Astrocyte of the spinal cord (primary cell): ENCODE results near the gene FAM151A.

Experiments
- DNase-seq: peaks from one replicate; pipeline ENCODE4 v3.0.0; 2011; ENCODE audit warnings: low read depth, low spot score
- H3K4me3 ChIP-seq: 2 replicates; pipeline ENCODE4 v1.5.1; 2011; ENCODE audit warnings: low read depth, mild to moderate bottlenecking, low read length, moderate library complexity
- in situ Hi-C: cut with HindIII; loops from 2 replicates; pipeline ENCODE4 v1.10.0; 2017; ENCODE audit warnings: low sequenced_read_pairs
- TF ChIP-seq, protein P1 (sequence below): IDR thresholded peaks from 2 replicates; pipeline ENCODE4 v1.5.1; 2012; ENCODE audit warnings: low read depth, mild to moderate bottlenecking, low read length, inconsistent platforms

Gene FAM151A

DNA sequence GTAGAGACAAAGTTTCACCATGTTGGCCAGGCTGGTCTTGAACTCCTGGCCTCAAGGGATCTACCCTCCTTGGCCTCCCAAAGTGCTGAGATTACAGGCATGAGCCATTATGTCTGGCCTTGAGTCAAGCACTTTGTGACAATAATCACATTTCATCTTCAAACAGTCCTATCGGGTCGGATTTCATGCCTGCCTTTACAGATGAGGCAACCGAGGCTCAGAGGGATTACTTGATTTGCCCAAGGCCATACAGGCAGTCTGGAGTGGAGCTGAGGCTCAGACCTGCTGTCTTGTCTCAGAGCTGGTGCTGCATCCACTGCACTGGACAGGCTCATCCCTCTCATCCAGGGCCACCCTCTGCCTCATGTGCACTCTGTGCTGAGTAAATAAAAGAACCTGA lies 26.6 kb downstream of the FAM151A start:
- in situ Hi-C loops: no loop called here
- no peak for DNase-seq
- no peak overlapping the region for H3K4me3 ChIP-seq
- TF ChIP-seq, protein P1, sequence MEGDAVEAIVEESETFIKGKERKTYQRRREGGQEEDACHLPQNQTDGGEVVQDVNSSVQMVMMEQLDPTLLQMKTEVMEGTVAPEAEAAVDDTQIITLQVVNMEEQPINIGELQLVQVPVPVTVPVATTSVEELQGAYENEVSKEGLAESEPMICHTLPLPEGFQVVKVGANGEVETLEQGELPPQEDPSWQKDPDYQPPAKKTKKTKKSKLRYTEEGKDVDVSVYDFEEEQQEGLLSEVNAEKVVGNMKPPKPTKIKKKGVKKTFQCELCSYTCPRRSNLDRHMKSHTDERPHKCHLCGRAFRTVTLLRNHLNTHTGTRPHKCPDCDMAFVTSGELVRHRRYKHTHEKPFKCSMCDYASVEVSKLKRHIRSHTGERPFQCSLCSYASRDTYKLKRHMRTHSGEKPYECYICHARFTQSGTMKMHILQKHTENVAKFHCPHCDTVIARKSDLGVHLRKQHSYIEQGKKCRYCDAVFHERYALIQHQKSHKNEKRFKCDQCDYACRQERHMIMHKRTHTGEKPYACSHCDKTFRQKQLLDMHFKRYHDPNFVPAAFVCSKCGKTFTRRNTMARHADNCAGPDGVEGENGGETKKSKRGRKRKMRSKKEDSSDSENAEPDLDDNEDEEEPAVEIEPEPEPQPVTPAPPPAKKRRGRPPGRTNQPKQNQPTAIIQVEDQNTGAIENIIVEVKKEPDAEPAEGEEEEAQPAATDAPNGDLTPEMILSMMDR: no peak

DNA sequence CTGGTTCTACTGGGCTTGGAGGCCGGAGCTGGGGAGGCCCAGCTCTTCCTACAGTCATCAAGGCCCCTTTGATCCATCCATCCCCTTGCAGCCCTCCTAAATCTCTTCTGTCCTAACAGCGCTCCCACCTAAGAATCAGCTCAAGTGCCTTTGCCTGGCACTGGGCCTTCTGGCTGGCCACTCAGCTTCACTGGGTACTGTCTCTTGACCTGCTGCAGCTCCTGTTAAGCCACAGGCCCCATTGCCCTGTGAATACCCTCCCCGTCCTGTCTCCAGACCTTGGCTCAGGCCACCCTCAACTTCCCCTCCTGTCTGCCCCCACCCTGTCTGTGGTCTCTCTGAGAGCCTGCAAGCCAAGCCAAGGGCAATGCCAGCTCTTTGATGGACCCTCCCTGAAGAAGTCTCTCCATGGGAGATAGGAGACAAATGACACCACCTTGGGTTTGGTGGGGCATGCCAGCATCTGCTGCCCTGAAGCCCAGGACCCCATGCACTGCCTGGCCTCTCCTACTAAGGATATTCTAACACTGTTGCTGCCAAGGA lies 27.3 kb downstream of the FAM151A start:
- no peak overlapping the region for H3K4me3 ChIP-seq
- in situ Hi-C loops: no loop called here
- TF ChIP-seq, protein P1: no peak
- DNase-seq: no peak

DNA sequence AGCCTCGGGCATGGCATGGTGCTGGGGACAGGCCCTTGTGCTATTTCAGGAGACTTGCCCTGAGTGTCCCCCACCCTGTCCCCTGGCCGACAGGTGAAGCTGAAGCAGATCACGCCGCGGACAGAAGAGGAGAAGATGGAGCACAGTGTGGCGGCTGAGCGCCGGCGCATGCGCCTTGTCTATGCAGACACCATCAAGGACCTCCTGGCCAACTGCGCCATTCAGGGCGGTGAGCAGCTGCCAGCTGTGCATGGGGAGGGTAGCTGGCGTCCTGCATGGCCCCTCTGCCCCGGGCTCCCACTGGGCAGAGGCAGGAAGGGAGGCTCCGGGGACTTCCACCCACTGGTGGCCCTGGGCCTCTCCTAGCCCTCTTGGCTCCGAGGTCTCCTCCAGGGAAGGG lies 28.9 kb downstream of the FAM151A start:
- no peak overlapping the region for H3K4me3 ChIP-seq
- TF ChIP-seq, protein P1: no peak
- in situ Hi-C loops: no loop called here
- no peak for DNase-seq

DNA sequence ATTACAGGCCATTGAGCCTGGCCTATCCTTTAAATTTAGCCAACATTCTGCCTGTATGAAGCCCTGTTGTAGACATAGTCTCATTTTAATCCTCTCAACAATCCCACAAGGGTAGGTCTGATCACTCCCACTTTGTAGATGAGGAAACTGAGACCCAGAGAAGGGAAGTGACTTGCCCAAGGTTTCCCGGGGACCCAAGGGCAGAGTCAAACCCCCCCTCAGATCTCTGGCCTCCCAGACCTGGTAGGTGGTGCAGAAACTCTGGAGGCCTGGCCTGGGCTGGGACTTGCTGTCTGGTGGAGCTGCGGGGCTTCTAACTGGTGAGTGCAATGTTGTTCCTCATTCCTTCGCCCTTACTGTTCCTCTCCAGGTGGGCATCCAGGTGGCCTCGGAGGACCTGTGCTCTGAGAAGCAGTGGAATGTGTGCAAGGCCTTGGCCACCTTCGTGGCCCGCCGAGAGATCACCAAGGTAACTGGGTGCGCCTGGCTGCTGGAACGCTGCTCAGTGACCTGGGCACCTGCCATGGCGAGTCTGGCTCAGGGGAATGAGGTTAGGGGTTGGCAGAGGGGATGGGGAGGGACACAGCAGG lies 29.7 kb downstream of the FAM151A start:
- DNase-seq: no peak
- H3K4me3 ChIP-seq: no peak overlapping the region
- in situ Hi-C loops: no loop called here
- TF ChIP-seq, protein P1: no peak

DNA sequence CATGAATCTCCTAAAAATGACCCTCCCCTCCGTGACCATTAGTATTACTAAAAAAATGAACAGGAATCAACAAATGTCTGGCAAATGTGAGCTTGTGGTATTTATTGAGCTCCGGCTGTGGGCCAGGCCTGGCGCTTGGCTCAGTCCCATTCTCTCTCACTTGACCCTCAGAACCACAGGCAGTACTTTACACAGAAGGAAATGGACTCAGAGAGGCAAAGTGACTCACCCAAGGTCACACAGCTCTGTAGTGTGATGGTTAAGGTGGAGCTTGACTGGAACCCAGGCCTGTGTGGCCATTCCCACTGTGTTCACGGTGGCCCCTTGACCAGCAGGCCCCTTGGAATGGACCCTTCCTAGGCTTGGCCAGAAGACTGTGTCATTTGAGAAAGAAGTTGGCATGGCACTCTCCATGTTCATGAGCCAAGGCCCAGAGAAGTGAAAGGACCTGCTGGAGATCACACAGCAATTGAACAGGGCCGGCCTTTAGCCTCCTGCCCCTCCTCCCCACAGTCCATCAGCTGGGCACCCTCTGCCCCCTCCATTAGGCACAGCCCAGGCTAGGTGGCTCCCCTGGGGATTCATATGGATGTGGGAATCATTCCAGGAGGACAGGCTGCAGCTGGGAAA lies 32.1 kb downstream of the FAM151A start:
- H3K4me3 ChIP-seq: no peak overlapping the region
- TF ChIP-seq, protein P1: no peak
- in situ Hi-C loops: no loop called here
- peak; percentile 28 for DNase-seq

DNA sequence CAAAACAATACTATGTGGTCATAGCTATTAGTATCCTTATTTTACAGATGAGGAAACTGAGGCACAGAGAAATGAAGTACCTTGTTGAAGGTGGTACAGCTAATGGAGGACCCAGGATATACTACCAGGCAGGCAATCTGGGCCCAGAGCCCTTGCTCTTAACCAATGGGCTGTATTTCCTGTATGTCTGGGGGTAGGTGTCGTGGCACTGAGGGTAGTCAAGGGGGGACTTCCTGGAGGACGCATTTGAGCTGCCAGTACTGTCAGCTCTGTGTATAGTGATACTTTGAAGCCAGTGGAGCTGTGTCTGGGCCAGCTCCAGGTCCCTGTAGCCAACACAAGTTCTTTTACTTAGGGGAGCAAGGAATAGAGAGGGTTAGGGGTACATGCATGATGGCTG lies 34.9 kb downstream of the FAM151A start:
- H3K4me3 ChIP-seq: no peak overlapping the region
- DNase-seq: no peak
- in situ Hi-C loops: no loop called here
- TF ChIP-seq, protein P1: no peak
